Astrocyte (in vitro differentiated cells and primary cell): ENCODE results near the gene C22orf39. TPM values are rescaled to one million over a fixed set of nuclear protein-coding genes. Genes with fewer than 3 reads are reported as not detected.

Experiments used
- DNase-seq: peaks from one replicate; pipeline ENCODE4 v3.0.0-alpha.2; 2010; ENCODE audit warnings: low read depth
- FAIRE-seq: peaks from 2 replicates; lab custom pipeline; 2011; peaks lifted over from hg19 to GRCh38; lab: Jason Lieb, UNC
- H2AFZ ChIP-seq: 2 replicates; pipeline ENCODE4 v1.6.0; 2012; ENCODE audit warnings: low read depth, low read length, inconsistent platforms
- H3K27ac ChIP-seq: 2 replicates; pipeline ENCODE4 v1.5.1; 2011; ENCODE audit warnings: low read depth, low read length, inconsistent platforms
- H3K27me3 ChIP-seq: 2 replicates; pipeline ENCODE4 v1.6.0; 2011; ENCODE audit warnings: low read length, inconsistent platforms; ENCODE audit not compliant: insufficient read depth
- H3K36me3 ChIP-seq: 2 replicates; pipeline ENCODE4 v1.5.1; 2011; ENCODE audit warnings: low read length, inconsistent platforms; ENCODE audit not compliant: insufficient read depth
- H3K4me1 ChIP-seq: 2 replicates; pipeline ENCODE4 v1.5.1; 2011; ENCODE audit warnings: low read length, inconsistent platforms; ENCODE audit not compliant: insufficient read depth
- H3K4me2 ChIP-seq: 2 replicates; pipeline ENCODE4 v1.6.0; 2012; ENCODE audit warnings: low read length, inconsistent platforms
- H3K4me3 ChIP-seq: 2 replicates; pipeline ENCODE4 v1.5.1; 2011; ENCODE audit warnings: low read depth, mild to moderate bottlenecking, low read length, inconsistent platforms; ENCODE audit not compliant: insufficient read depth
- H3K79me2 ChIP-seq: 2 replicates; pipeline ENCODE4 v1.6.0; 2012; ENCODE audit warnings: mild to moderate bottlenecking, low read length, inconsistent platforms; ENCODE audit not compliant: insufficient read depth
- H3K9ac ChIP-seq: 2 replicates; pipeline ENCODE4 v1.6.0; 2012; ENCODE audit warnings: mild to moderate bottlenecking, low read length, inconsistent platforms
- H3K9me3 ChIP-seq: 2 replicates; pipeline ENCODE4 v1.5.1; 2012; ENCODE audit warnings: low read depth, mild to moderate bottlenecking, low read length, inconsistent platforms; ENCODE audit not compliant: insufficient read depth
- H4K20me1 ChIP-seq: 2 replicates; pipeline ENCODE4 v1.6.0; 2012; ENCODE audit warnings: low read length, inconsistent platforms; ENCODE audit not compliant: insufficient read depth
- H3K27ac Mint-ChIP-seq: one replicate; pipeline ENCODE4 v1.8.0; 2021; ENCODE audit warnings: mild to moderate bottlenecking, mixed read lengths; ENCODE audit not compliant: unreplicated experiment
- H3K27me3 Mint-ChIP-seq: one replicate; pipeline ENCODE4 v1.8.0; 2021; ENCODE audit warnings: low read depth, mixed read lengths; ENCODE audit not compliant: unreplicated experiment
- H3K36me3 Mint-ChIP-seq: one replicate; pipeline ENCODE4 v1.8.0; 2021; ENCODE audit warnings: low read depth, mixed read lengths; ENCODE audit not compliant: unreplicated experiment
- H3K4me1 Mint-ChIP-seq: one replicate; pipeline ENCODE4 v1.8.0; 2021; ENCODE audit warnings: low read depth, mixed read lengths; ENCODE audit not compliant: unreplicated experiment
- H3K4me3 Mint-ChIP-seq: one replicate; pipeline ENCODE4 v1.8.0; 2021; ENCODE audit warnings: mild to moderate bottlenecking, moderate library complexity, mixed read lengths; ENCODE audit not compliant: unreplicated experiment
- H3K9me3 Mint-ChIP-seq: one replicate; pipeline ENCODE4 v1.8.0; 2021; ENCODE audit warnings: mild to moderate bottlenecking, mixed read lengths; ENCODE audit not compliant: unreplicated experiment
- EZH2 ChIP-seq: IDR thresholded peaks from 2 replicates; pipeline ENCODE4 v1.6.1; 2012; ENCODE audit warnings: mild to moderate bottlenecking, low read length, inconsistent platforms; ENCODE audit not compliant: insufficient read depth
- total RNA-seq: library from RNA; stranded (reverse); gene quantifications from 2 replicates; pipeline ENCODE4 v1.2.1, GENCODE V29; 2021
- TF ChIP-seq, protein P1 (sequence below): IDR thresholded peaks from 2 replicates; pipeline ENCODE4 v1.5.1; 2011; ENCODE audit warnings: low read depth, mild to moderate bottlenecking, inconsistent platforms, low read length, moderate library complexity; ENCODE audit not compliant: insufficient read depth

C22orf39 gene
- total RNA-seq, 1 donor from 2014 or later = 14.5 TPM

DNA sequence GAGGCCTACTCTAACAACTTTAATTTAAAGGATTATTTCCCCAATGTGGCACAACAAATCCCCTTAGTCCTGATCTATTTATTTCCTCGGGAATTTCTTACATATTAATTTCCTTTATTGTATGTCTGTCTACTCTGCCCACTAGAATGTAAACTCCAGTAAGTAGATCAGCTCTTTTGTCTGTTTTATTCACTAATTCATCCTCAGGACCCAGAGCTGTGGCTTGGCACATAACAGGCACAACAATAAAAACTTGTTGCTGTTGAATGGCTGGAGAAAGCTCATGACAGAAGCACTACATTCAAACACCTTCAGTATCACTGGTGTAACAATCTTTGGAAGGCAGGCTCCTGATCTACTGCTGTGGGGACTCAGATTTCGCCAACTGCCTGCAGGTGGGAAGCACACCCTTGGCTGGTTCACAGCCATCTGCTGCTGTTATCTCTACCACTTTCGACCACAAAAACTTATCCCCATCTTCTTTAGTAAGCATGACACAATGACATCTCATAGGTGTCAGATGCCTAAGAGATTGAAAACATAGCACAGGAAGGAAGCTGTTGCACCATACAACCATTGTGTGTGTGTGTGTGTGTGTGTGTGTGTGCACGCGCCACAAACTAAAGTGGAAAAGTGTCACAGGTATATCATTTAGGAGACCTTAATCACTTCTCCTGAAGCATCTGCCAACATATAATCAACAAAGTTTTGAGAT, 27.9 kb downstream of the C22orf39 start:
- Mint-ChIP-seq H3K4me1 (peaks cover 23% of the 10 kb centered on the region), H3K27me3 (no peaks in the 10 kb centered on the region), H3K27ac (no peak overlapping the region), H3K36me3 (peaks cover 3% of the 10 kb centered on the region), H3K9me3 (no peaks in the 10 kb centered on the region), H3K4me3 (no peak overlapping the region)
- peaks cover 98% of the 10 kb centered on the region for H3K79me2 ChIP-seq
- H3K27me3 ChIP-seq = no peaks in the 10 kb centered on the region
- H3K4me1 ChIP-seq = peaks cover 15% of the 10 kb centered on the region
- no peak overlapping the region for H3K4me2 ChIP-seq
- H4K20me1 ChIP-seq = peaks cover 89% of the 10 kb centered on the region
- FAIRE-seq (no peak), DNase-seq (no peak)
- no peak overlapping the region for H3K27ac ChIP-seq
- no peak overlapping the region for H3K4me3 ChIP-seq
- no peak overlapping the region for H2AFZ ChIP-seq
- no peaks in the 10 kb centered on the region for H3K36me3 ChIP-seq
- H3K9me3 ChIP-seq = no peaks in the 10 kb centered on the region
- H3K9ac ChIP-seq = no peak overlapping the region
- TF ChIP-seq EZH2 = no peak
- TF ChIP-seq, protein P1, sequence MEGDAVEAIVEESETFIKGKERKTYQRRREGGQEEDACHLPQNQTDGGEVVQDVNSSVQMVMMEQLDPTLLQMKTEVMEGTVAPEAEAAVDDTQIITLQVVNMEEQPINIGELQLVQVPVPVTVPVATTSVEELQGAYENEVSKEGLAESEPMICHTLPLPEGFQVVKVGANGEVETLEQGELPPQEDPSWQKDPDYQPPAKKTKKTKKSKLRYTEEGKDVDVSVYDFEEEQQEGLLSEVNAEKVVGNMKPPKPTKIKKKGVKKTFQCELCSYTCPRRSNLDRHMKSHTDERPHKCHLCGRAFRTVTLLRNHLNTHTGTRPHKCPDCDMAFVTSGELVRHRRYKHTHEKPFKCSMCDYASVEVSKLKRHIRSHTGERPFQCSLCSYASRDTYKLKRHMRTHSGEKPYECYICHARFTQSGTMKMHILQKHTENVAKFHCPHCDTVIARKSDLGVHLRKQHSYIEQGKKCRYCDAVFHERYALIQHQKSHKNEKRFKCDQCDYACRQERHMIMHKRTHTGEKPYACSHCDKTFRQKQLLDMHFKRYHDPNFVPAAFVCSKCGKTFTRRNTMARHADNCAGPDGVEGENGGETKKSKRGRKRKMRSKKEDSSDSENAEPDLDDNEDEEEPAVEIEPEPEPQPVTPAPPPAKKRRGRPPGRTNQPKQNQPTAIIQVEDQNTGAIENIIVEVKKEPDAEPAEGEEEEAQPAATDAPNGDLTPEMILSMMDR = no peak

- Mint-ChIP-seq H3K4me3 (no peak overlapping the region), H3K9me3 (no peaks in the 10 kb centered on the region), H3K27ac (no peak overlapping the region), H3K36me3 (peaks cover 3% of the 10 kb centered on the region), H3K4me1 (peaks cover 23% of the 10 kb centered on the region), H3K27me3 (no peaks in the 10 kb centered on the region)
- H3K36me3 ChIP-seq = no peaks in the 10 kb centered on the region
- H3K4me2 ChIP-seq = no peak overlapping the region
- no peaks in the 10 kb centered on the region for H3K27me3 ChIP-seq
- H3K9me3 ChIP-seq = no peaks in the 10 kb centered on the region
- FAIRE-seq (no peak), DNase-seq (no peak)
- no peak overlapping the region for H3K4me3 ChIP-seq
- no peak overlapping the region for H2AFZ ChIP-seq
- no peak overlapping the region for H3K9ac ChIP-seq
- H4K20me1 ChIP-seq = peaks cover 87% of the 10 kb centered on the region
- no peak overlapping the region for H3K27ac ChIP-seq
- H3K4me1 ChIP-seq = peaks cover 15% of the 10 kb centered on the region
- TF ChIP-seq EZH2 = no peak
- TF ChIP-seq, protein P1 = no peak
- peaks cover 98% of the 10 kb centered on the region for H3K79me2 ChIP-seq
Observed at GRCh38 chr22:19419086-19419463, 28.4 kb downstream of the C22orf39 start.

GRCh38 chr22:19412923-19413322, 34.6 kb downstream of the C22orf39 start:
- no peak overlapping the region for H2AFZ ChIP-seq
- no peak overlapping the region for H3K27ac ChIP-seq
- H3K36me3 ChIP-seq = no peaks in the 10 kb centered on the region
- H3K27ac Mint-ChIP-seq = no peak overlapping the region
- H3K9me3 Mint-ChIP-seq = no peaks in the 10 kb centered on the region
- no peaks in the 10 kb centered on the region for H3K27me3 Mint-ChIP-seq
- peaks cover 77% of the 10 kb centered on the region for H4K20me1 ChIP-seq
- H3K27me3 ChIP-seq = no peaks in the 10 kb centered on the region
- no peak overlapping the region for H3K4me2 ChIP-seq
- TF ChIP-seq EZH2 = no peak
- TF ChIP-seq, protein P1 = no peak
- peaks cover 78% of the 10 kb centered on the region for H3K79me2 ChIP-seq
- H3K4me1 ChIP-seq = no peaks in the 10 kb centered on the region
- FAIRE-seq = no peak
- DNase-seq = no peak
- H3K4me1 Mint-ChIP-seq = peaks cover 8% of the 10 kb centered on the region
- no peak overlapping the region for H3K4me3 Mint-ChIP-seq
- H3K9me3 ChIP-seq = no peaks in the 10 kb centered on the region
- H3K36me3 Mint-ChIP-seq = peaks cover 21% of the 10 kb centered on the region
- H3K9ac ChIP-seq = no peak overlapping the region
- no peak overlapping the region for H3K4me3 ChIP-seq
